CD4-positive, alpha-beta T cell treated with Interleukin-6 at 100 ng/mL for 8 hours (primary cell): ENCODE data around the gene PTPRT.

ENCODE experiments used
- DNase-seq: peaks from one replicate; pipeline ENCODE4 v3.0.0-alpha.2; 2020; ENCODE audit warnings: mixed read lengths, low spot score

The PTPRT gene

DNA sequence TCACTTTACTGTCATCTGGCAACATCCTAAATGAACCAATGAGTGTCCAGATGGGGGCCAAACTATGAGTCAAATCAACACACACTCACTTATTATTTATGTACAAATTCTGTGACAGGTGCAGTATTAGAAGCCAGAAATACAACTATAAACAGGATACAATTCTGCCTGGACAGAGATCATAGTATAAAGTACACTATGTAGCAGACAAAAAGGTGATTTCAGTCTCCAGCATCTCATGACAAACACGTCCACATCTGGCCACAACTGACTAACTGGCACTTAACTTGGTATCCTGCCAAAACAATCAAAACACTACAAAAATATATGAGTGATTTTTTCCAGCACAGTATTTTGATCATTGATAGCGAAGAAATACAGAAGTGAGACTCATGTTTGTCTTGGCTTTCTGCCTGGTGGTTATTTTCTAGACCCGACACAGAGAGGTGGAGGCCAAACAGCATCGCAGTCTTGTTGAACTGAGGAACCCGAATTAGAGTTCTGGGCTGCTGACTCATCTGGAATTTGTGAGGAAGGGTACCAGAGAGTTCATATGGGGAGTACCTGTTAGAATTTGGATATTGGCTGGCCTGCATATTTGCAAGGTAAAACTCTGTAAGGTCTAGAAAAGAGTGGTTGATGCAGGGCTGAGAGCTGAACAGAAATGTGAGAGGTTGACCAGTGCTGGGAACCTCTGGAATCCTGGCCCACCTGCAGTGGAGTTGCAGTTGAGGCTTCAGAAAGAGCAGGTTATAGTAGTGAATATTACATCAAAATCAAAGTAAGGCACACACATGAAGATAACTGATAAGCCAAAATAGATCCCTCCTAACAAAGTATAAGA is 475.2 kb downstream of the PTPRT start:
- DNase-seq: no peak

DNA sequence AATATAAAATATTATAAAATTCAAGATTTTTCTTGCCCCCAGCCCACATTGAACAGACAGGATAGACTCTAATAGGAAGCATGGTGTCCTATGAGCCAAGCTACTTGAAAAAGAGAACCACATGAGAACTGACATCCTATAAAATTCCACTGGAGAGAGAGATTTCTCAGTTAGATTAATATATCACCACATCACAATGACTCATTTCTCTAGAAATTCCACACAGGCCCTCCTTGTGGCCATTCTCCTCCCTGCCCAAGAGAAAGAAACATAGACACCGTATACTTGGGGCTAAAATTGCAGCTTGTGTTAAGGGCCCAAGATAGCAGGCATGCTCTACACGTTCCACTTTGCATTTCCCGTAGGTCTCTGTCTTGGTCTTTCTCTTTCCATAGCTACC is 481.4 kb downstream of the PTPRT start:
- no peak for DNase-seq

DNA sequence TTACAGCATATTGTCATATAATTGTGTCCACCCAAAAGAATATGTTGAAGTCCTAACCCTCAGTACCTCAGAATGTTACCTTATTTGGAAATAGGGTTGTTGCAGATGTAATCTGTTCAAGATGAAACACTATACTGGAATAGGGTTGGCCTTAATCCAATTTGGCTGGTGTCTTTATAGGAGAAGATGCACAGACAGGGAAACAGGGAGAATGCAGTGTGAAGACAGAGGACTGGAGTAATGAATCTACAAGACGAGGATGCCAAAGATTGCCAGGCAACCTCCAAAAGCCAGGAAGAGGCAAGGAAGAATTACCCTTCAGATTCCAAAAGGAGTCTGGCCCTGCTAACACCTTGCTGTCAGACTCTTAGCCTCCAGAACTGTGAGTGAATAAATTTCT is 482.9 kb downstream of the PTPRT start:
- no peak for DNase-seq

DNA sequence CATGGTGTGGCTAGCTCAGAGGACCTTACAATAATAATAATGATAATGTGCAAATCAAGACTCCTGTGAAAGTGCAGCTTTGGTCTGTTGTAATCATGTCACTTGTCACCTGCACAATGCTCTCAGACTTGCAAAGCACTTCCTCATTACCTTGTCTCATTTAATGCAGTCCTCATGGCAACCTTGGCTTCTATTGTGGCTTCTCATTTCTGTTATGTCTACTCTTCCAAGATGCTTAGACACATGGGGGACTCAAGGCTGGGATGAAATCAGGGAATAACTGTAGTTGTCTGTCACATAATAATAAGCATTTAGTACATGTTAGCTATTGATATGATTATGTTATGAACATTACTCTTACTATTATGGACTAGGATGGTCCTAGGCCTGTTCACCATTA is 484.2 kb downstream of the PTPRT start:
- no peak for DNase-seq

DNA sequence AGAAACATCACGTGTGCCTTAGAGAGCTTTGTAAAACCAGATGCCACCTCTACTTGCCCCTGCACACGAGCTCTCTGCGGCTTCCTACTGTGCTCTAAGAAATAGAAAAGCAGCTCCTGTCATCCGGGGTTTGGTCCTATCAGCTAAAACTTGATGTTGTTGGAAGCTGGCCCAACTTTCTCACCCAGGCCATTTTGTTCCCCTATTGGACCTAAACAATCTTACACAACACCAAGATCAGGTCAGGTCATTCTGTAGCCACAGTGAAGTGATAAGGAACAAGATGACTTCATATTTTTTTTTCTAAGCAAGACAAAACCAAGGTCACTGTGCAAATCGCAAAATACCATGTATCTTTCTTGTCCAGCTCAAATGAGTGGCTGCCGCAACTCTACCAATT is 486.0 kb downstream of the PTPRT start:
- no peak for DNase-seq

DNA sequence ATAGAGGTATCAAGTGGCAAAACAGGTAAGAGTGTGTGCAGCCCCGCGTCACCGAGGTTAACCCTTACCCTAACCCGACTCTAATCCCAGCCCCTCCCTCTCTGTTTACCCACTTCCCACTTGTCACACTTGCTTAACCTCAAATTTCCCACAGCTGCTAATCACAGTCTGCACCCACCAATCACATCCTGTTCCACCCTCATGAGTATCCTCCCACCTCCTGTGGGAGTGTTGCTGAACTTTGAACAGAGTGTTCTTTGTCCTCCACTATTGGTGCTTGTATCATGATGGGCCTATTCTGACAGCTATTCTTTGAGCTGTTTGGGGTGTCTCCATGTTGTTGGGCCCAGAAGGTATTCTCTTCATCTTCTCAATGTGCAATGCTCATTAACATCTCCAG is 487.8 kb downstream of the PTPRT start:
- no peak for DNase-seq

DNA sequence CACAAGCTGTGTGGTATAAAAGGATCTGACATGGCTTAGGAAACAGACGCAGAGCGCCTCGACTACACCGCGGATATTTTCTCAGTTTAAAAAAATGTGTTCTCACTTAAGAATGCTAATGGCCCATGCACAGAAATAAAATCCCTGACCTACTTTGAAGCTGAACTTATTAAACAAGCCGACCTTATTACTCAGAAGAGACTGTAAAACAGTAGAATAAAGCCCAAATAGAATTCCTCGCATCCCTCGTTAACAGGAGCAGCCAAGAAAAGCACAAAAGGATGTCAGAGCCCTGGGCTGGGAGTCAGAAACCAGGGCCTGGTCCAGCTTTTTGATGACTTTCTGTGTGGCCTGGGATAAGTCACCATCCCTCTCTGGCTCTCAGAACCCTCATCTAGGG is 489.3 kb downstream of the PTPRT start:
- DNase-seq: no peak

DNA sequence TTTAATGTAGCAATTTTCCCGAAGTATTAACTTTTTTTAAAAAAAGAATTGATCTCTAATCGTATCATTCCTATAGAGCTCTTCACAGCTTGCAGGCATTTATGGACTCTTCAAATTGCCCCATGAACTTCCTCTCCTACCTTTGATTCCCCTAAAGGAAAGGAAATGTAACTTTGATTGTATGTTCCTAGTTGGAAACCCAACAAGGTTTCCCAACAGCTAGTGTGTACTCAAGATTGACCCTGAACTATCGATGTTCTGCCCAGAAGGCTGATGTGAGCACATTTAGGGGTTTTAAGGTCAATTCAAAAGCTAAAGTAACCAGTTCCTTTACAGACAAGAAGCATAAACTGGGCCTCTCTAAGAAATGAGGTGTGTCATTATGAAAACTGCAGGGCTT is 491.7 kb downstream of the PTPRT start:
- no peak for DNase-seq

DNA sequence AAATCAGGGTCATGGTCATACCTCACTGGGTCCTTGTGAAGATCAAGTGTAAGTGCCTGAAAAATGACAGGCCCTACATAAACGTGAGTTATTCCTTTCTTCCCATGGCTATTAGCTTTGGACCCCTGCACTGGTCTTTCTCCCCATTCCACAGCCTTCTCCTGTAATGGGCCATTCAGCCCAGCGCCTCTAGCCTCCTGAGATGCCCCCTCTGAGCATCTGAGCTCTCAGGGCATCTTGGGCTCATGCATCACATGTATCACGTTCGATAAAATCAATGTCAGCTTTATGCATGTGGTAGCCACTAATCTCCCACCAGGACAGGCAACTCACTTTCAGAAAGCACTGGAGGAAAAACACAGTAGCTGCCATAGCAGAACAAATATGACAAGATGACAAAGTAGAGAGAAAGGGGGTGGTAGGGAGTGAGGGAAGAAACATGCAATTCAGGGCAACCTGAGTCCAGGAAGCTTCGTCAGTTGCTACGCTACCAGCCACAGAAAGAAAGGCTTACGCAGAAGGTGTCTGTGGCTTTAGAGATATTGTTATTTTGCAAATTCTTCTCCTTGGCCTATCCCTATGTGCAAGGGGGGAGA is 498.8 kb downstream of the PTPRT start:
- no peak for DNase-seq

DNA sequence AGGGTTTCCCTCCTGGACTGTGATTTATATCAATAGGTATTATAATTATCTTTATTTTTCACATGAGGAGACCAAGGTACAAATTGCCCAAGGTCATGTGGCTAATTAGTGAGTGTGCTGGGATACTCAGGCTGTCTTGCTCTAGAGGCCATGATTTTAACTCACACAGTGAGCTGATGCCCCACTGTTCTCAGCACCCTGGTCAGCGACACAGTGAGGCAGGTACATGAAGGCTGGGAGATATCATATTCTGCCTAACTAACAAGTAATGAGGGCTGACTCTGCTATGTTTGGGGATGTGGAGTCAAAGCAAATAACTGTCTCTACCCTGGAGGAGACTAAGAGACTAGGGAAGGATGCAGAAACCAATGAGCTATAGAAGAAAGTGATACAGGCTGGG is 501.1 kb downstream of the PTPRT start:
- no peak for DNase-seq

DNA sequence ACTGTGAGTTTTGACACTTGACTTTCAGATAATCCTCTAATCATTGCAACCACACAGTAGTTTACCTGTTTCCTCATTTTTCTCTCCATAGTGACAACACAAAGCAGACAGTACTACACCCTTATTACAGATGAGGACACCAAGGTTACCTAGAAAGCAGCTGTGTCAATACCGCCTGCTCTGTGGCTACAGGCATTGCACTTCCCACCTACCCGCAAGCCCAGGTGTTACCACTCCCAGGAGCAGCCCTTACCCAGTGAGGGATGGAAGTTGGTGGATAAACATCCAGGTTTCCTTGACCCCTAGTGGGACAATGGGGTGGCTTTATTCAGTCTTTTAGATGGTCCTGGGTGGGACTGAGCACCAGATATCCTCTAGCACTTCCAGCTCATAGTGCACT is 503.6 kb downstream of the PTPRT start:
- DNase-seq: no peak

DNA sequence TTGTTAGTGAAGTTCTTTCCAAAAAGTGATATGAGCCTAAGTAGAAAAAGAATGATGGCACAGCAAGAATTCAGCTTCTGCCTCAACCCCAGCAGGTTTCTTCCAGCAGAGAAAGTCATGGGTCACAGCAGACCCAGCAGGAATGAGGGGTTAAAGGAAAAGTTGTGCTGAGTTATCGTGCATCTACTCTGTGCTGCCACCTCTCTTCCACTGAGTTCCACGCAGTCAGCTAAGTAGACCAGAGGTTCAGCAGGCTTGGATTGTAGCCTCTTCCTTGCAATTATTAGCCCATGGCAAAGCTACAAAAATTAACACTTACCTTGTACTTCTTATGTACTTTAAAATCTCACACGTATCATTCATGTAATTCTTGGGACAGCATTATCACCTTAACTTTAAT is 510.8 kb downstream of the PTPRT start:
- DNase-seq: no peak

DNA sequence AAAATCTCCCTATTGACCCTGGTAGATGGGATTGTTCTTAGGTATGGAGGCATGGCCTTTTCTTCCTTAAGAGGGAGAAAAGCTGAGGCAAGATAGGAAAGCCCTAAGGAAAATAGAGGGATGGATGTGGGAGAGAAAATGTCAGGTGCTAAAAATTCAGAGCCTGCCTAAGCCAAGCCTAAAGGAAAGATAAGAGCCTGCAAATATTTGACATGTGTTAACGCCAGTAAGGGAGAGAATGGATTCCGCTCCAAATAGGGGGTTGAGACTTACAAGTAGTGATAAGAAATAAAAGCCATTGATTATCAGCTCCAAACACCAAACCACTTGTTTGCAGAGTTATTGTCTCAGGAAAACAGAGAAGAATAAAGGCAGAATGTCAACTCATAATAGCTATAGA is 533.6 kb downstream of the PTPRT start:
- DNase-seq: no peak

DNA sequence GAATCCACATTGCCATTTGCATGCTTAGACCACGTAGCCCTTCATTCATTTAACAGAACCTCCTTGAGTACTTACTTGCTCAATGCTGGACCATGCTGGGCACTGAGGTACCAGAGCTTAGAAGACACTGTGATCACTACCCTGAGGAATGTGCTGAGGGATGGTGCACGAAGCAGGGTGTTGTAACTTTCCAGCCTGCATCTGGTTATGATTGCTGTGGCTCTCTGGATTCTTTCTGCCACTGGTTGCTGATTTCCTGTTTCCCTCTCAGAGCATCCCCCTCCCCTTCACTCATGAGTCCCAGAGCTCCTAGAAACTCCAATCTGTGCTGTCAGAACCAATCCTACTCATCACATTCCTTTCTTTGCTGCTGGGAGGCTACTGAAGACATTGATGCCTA is 537.4 kb downstream of the PTPRT start:
- no peak for DNase-seq

DNA sequence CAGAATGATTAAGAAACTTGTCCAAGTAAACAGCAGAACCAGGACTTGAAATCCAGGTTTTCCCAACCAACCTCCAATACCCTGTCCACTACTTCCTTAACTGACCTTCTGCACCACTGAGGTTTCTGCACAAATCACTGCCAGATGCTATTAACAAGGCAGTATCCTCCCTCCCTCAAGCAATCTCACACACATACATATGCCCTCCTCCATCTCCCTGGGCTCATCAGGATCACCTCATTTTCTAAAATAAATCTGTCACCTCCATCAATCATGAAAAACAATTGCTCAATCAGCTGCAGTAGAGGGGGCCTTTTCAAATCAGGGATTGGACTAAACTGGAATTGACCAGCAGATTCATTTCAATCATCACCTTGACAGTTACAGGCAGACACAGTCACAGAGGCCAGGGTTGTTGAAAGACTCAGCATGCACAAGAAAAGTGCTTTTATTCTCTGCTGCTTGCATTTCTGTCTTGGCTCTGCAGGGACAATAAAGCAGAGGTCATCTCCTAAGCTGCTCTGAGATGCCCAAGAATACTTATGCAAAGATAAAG is 539.4 kb downstream of the PTPRT start:
- DNase-seq: no peak

DNA sequence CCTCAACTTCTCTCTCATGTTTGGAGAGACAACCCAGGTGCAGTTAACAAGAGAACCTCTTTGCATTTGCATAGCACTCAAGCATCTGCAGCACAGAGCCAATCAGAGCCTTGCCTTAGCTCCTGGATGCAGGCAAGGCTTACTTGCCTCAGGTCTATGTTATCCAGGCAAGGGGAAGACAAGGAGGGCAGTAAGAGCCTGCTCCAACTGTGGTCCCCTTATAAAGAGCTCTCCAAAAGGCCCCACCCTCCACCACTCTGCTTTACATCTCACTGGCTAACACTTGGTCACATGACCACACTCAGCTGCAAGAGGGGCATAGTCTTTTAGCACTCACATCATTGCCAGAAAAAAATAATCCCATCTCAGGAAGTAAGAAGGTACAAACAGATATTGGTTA is 540.0 kb downstream of the PTPRT start:
- no peak for DNase-seq

DNA sequence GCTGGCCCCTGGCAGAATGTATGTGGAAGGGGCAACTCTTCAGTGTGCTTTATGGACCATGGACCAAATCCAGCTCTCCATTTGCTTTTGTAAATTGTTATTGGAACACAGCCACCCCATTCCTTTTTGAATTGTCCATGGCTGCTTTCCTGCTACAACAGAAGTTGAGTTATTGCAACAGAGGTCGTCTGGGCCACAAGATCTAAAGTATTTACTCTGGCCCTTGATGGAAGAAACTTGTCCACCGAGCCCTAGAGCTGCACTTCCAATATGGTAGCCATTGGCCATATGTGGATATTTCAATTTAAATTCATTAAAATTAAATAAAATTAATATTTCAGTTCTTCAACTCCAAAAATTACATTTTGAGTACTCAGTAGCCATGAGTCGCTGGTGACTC is 543.5 kb downstream of the PTPRT start:
- no peak for DNase-seq

DNA sequence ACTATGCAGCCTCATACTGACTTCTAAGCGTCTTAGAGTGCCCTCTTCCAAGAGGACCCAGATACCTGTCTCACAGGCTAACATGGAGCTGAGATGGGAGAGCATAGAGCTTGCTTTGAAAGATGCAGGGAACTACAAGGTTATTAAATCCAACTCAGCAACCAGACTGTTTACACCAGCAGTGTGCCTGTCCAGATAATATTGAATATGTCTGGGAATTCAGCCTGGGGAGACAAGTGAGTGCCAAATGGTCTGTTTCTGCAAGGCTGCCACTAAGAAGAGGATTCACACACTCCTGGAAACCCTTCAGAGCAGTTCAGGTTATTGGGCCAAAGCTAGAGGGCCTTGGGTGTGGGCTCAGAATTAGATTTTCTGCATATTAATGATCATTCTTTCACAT is 547.8 kb downstream of the PTPRT start:
- DNase-seq: no peak

DNA sequence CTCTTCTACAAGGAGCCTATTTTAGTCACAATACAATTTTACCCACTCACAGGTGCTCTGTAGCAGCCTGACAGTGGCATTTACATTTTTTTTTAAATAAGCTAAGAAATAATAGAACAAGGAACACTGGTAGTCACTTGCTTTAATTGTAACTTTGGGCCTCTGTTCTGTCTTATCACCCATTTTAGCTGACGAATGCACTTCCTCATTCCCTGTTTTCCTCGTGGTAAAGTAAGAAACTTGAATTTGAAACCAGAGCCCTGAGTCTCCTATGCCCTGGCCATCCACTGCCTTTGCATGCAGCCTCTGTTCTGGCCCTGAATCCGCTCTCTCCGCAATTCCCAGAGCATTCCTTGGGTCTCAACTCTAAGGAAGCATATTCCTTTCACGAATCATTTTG is 550.6 kb downstream of the PTPRT start:
- no peak for DNase-seq

DNA sequence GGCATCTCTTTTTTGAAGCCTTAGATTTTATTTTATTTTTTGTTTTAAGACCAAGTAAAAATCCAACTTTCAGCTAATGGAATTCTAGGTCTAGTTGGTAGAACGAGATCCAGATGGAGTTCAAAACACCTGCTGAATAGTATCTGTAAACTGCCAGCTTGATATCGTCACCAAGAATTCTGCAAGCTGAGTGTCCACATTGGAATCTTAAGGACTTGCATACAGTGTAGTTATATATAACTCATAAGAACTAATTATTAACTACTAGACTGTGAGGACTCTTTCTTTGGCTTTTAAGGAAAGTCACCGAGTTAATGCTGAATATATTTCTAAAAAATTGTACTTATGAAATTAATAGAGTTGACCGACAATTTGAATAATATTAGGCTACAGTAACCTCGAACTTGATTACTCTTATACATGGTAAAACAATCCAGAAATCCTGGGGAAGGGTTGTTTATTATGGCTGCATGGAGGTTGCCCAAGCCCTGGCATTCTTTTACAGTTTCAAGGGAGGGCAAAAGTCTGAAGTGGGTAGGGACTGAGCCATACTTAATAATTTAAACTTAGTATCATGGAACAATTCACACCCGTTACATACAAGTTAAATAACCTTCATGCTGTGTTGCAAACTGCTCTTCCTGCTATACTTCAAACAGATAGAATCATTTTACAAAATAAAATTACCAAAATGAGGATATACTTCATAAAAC is 553.9 kb downstream of the PTPRT start:
- no peak for DNase-seq

DNA sequence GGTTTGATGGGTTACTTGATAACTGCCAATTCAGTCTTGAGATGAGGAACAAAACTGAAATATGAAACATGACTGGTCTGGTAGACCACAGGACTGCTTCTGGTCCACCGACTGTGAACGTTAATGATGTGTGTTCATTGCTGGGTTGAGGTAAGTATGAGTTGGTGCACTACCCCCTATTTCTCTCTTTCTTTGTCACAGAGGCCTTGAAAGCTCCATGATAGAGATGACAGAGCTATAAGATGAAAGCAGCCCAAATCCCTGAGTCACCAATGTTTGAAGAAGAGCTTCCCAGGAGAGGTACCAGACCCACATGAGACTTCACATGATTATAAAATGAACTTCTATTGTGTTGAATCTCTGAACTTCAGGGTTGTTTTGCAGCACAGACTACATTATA is 555.5 kb downstream of the PTPRT start:
- DNase-seq: no peak

DNA sequence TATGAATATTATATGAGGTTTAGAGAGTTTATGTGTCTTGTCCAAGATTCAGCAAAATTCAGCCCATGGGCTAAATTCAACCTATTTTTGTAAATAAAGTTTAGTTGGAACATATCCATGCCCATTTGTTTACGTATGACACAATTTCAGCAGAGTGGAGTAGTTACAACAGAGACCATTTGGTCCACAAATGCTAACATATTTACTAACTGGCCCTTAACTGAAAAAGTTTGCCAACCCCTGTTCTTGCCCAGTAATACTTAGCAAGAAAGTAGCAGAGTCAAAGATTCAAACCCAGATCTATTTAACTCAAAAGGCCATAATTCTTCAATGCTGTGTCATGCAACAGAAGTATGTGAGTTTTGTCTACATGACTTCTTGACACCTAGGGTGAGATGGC is 561.0 kb downstream of the PTPRT start:
- DNase-seq: no peak

DNA sequence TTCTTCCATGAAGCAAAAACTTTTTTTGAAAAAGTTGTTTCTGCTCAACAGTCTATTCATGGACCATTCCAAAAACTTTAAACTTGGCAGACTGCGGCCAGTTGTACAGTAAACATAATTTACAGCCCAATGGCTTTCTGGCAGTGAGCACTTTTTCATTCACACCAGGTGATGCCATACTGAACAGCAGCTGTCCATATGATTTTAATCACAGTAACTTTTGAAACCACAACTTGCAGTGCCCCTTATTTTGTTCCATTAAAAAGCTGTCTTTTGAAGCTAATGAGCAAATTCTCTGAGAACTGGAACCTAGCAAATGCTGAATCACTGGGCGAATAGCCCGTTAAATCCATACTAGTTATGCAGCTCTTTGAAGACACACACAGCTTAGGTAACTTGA is 576.6 kb downstream of the PTPRT start:
- DNase-seq: no peak
